DOHH2 (cell line): ENCODE results near the gene NSG2.

Experiments
- H3F3A ChIP-seq: fragments of 200-600 bp; sonication (generic), shearing (Covaris generic); 2 replicates; pipeline ENCODE4 v1.6.0; 2016; ENCODE audit warnings: antibody characterized with exemption, mild to moderate bottlenecking; ENCODE audit not compliant: control insufficient read depth, insufficient read depth
- H3K27ac ChIP-seq: fragments of 200-600 bp; sonication (generic); 2 replicates; pipeline ENCODE4 v1.5.1; 2014; ENCODE audit warnings: low read depth, mild to moderate bottlenecking, low read length, moderate library complexity
- H3K27me3 ChIP-seq: fragments of 200-600 bp; sonication (generic); 2 replicates; pipeline ENCODE4 v1.6.1; 2014; ENCODE audit warnings: mild to moderate bottlenecking, low read length, mixed read lengths; ENCODE audit not compliant: control insufficient read depth
- H3K36me3 ChIP-seq: fragments of 200-600 bp; sonication (generic); 2 replicates; pipeline ENCODE4 v1.6.1; 2014; ENCODE audit warnings: mild to moderate bottlenecking, low read length, moderate library complexity, mixed read lengths; ENCODE audit not compliant: control insufficient read depth
- H3K4me1 ChIP-seq: fragments of 200-600 bp; sonication (generic); 2 replicates; pipeline ENCODE4 v1.6.1; 2014; ENCODE audit warnings: mild to moderate bottlenecking, low read length, mixed read lengths; ENCODE audit not compliant: control insufficient read depth
- H3K4me2 ChIP-seq: fragments of 200-600 bp; sonication (generic); 2 replicates; pipeline ENCODE4 v1.6.0; 2014; ENCODE audit warnings: mild to moderate bottlenecking, low read length, moderate library complexity
- H3K4me3 ChIP-seq: fragments of 200-600 bp; sonication (generic); 2 replicates; pipeline ENCODE4 v1.5.1; 2014; ENCODE audit warnings: mild to moderate bottlenecking, low read length, mixed read lengths
- H3K79me2 ChIP-seq: fragments of 200-600 bp; sonication (generic); 2 replicates; pipeline ENCODE4 v1.6.1; 2014; ENCODE audit warnings: mild to moderate bottlenecking, low read length, mixed read lengths; ENCODE audit not compliant: control insufficient read depth
- H3K9me2 ChIP-seq: fragments of 200-600 bp; sonication (generic); replicated peaks from 2 replicates; pipeline ENCODE4 v1.6.1; 2014; ENCODE audit warnings: mild to moderate bottlenecking, low read length, mixed read lengths; ENCODE audit not compliant: control insufficient read depth
- H3K9me3 ChIP-seq: fragments of 200-600 bp; sonication (generic); 2 replicates; pipeline ENCODE4 v1.6.1; 2014; ENCODE audit warnings: antibody characterized with exemption, low read length, mixed read lengths; ENCODE audit not compliant: control insufficient read depth, insufficient read depth
- H4K20me1 ChIP-seq: fragments of 200-600 bp; sonication (generic); 2 replicates; pipeline ENCODE4 v1.6.0; 2014; ENCODE audit warnings: low read depth, mild to moderate bottlenecking, antibody characterized with exemption, low read length, moderate library complexity; ENCODE audit not compliant: control insufficient read depth, insufficient read depth
- CTCF ChIP-seq: fragments of 200-600 bp; sonication (generic); IDR thresholded peaks from one replicate; pipeline ENCODE4 v1.5.1; 2014; ENCODE audit warnings: antibody characterized with exemption, mild to moderate bottlenecking, low read depth, low read length; ENCODE audit not compliant: poor library complexity, severe bottlenecking
- EZH2phosphoT487 ChIP-seq: fragments of 200-600 bp; sonication (generic); IDR thresholded peaks from 2 replicates; pipeline ENCODE4 v1.6.1; 2017; ENCODE audit warnings: borderline replicate concordance, mild to moderate bottlenecking, antibody characterized with exemption, low read length, moderate library complexity, mixed read lengths

Gene NSG2

DNA sequence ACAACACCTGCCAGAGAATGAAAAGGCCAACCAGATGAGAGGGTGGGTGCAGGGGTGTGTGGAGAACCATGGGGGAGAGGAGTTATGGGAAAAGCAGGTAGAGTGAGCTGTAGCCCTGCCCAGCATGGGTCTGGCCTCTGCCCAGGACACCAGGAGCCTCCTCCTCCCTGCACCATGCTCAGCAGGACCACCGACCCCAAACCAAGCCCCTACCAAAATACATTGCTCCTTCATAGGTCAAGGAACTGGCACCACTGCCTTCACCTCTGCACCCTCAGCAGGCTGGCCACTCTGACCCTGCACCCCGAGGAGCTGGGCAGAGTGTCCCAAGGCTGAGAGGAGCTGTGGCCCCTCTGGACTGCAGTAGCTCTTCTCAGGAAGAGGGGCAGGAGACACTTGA, 102.0 kb downstream of the NSG2 start:
- Histone ChIP-seq H3K36me3 (no peaks in the 10 kb centered on the region), H4K20me1 (no peaks in the 10 kb centered on the region), H3K9me2 (no peaks in the 10 kb centered on the region), H3K27me3 (no peaks in the 10 kb centered on the region), H3K27ac (no peak overlapping the region), H3K4me2 (no peak overlapping the region), H3K9me3 (no peaks in the 10 kb centered on the region), H3K79me2 (no peaks in the 10 kb centered on the region), H3K4me3 (no peak overlapping the region), H3F3A (no peaks in the 10 kb centered on the region), H3K4me1 (no peaks in the 10 kb centered on the region)
- TF ChIP-seq CTCF (no peak), EZH2phosphoT487 (no peak)

GRCh38 chr5:174148721-174149120, 103.2 kb downstream of the NSG2 start:
- Histone ChIP-seq H3K27me3 (no peaks in the 10 kb centered on the region), H4K20me1 (no peaks in the 10 kb centered on the region), H3K9me2 (no peaks in the 10 kb centered on the region), H3F3A (no peaks in the 10 kb centered on the region), H3K4me1 (no peaks in the 10 kb centered on the region), H3K36me3 (no peaks in the 10 kb centered on the region), H3K9me3 (no peaks in the 10 kb centered on the region), H3K79me2 (no peaks in the 10 kb centered on the region), H3K4me2 (no peak overlapping the region), H3K4me3 (no peak overlapping the region), H3K27ac (no peak overlapping the region)
- no peak for TF ChIP-seq EZH2phosphoT487
- no peak for TF ChIP-seq CTCF

- Histone ChIP-seq H3K9me3 (no peaks in the 10 kb centered on the region), H4K20me1 (no peaks in the 10 kb centered on the region), H3K36me3 (no peaks in the 10 kb centered on the region), H3K79me2 (no peaks in the 10 kb centered on the region), H3K27ac (no peak overlapping the region), H3K4me2 (no peak overlapping the region), H3K4me1 (no peaks in the 10 kb centered on the region), H3K27me3 (no peaks in the 10 kb centered on the region), H3F3A (no peaks in the 10 kb centered on the region), H3K9me2 (no peaks in the 10 kb centered on the region), H3K4me3 (no peak overlapping the region)
- TF ChIP-seq CTCF: no peak
- TF ChIP-seq EZH2phosphoT487: no peak
Observed at GRCh38 chr5:174149426-174149825, 103.9 kb downstream of the NSG2 start.

DNA sequence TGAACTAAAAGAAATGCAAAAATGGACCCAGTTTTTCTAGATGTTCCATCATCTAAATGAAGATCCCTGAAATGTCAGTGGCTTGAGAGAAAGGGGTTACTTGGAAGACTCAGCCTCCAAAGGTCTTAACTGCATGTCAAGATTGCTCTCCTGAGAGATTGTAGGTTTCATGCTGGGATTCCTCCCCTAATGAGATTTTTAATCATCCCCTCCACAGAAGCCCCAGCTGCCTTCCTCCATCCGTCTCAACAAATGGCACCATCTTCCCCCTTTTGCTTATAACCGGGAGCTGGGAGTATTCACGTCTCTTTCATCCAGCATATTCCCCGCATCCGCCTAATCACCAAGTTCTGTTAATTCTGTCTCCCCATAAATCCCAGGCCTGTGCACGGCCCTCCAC, 104.5 kb downstream of the NSG2 start:
- Histone ChIP-seq H3K4me3 (no peak overlapping the region), H3F3A (no peaks in the 10 kb centered on the region), H3K27ac (no peak overlapping the region), H3K79me2 (no peaks in the 10 kb centered on the region), H3K9me2 (no peaks in the 10 kb centered on the region), H3K4me1 (no peaks in the 10 kb centered on the region), H3K36me3 (no peaks in the 10 kb centered on the region), H3K4me2 (no peak overlapping the region), H3K27me3 (no peaks in the 10 kb centered on the region), H3K9me3 (no peaks in the 10 kb centered on the region), H4K20me1 (no peaks in the 10 kb centered on the region)
- TF ChIP-seq CTCF (no peak), EZH2phosphoT487 (no peak)
